HG02571 (cell line): ENCODE results near the gene SLC25A39.
"Not testable (repeated sequence)": the region's sequence is repeated elsewhere in the genome, so short reads cannot be mapped to it uniquely, and the experiment has no call there.

ENCODE experiments used
- ATAC-seq: cut with Tn5 transposase; IDR thresholded peaks from one replicate; pipeline ENCODE4 v1.9.1; 2021; ENCODE audit warnings: mild to moderate bottlenecking, moderate library complexity; ENCODE audit not compliant: unreplicated experiment

The SLC25A39 gene

GRCh38 chr17:44335968-44336367 is 11.3 kb upstream of the SLC25A39 start:
- ATAC-seq: no peak

GRCh38 chr17:44335564-44335963 is 10.9 kb upstream of the SLC25A39 start:
- ATAC-seq: no peak

- no peak for ATAC-seq
Measured at GRCh38 chr17:44334727-44335126, 10.1 kb upstream of the SLC25A39 start.

- no peak for ATAC-seq
Measured at GRCh38 chr17:44334315-44334714, 9.7 kb upstream of the SLC25A39 start.

GRCh38 chr17:44333371-44333770 is 8.7 kb upstream of the SLC25A39 start:
- no peak for ATAC-seq

- no peak for ATAC-seq
Measured at GRCh38 chr17:44331249-44331760, 6.7 kb upstream of the SLC25A39 start.

GRCh38 chr17:44330263-44330662 is 5.6 kb upstream of the SLC25A39 start:
- ATAC-seq: not testable (repeated sequence)

- not testable (repeated sequence) for ATAC-seq
Measured at GRCh38 chr17:44329516-44329915, 4.9 kb upstream of the SLC25A39 start.

GRCh38 chr17:44327715-44328449 is 3.3 kb upstream of the SLC25A39 start:
- no peak for ATAC-seq

GRCh38 chr17:44326861-44327444 is 2.3 kb upstream of the SLC25A39 start:
- ATAC-seq: peak; percentile 47

GRCh38 chr17:44324092-44324570 is 492 bp downstream of the SLC25A39 start:
- peak; percentile 5 for ATAC-seq

- ATAC-seq: no peak
Measured at GRCh38 chr17:44323359-44324091, 1.1 kb downstream of the SLC25A39 start.

- no peak for ATAC-seq
Measured at GRCh38 chr17:44322236-44322895, 2.3 kb downstream of the SLC25A39 start.

- ATAC-seq: no peak
Measured at GRCh38 chr17:44321246-44322120, 3.1 kb downstream of the SLC25A39 start.

GRCh38 chr17:44320066-44320465 is 4.6 kb downstream of the SLC25A39 start:
- no peak for ATAC-seq

- no peak for ATAC-seq
Measured at GRCh38 chr17:44318077-44318892, 6.3 kb downstream of the SLC25A39 start.

- ATAC-seq: no peak
Measured at GRCh38 chr17:44317545-44317944, 7.1 kb downstream of the SLC25A39 start.

- ATAC-seq: no peak
Measured at GRCh38 chr17:44315760-44316731, 8.6 kb downstream of the SLC25A39 start.
